CD4-positive, alpha-beta T cell (primary cell): ENCODE results near the gene USP9X. TPM values are rescaled to one million over a fixed set of nuclear protein-coding genes. Genes with fewer than 3 reads are reported as not detected.

Source experiments
- ATAC-seq: fragments of 200-7000 bp; cut with Tn5 transposase; one replicate; pipeline ENCODE4 v1.10.0; 2022; ENCODE audit warnings: mild to moderate bottlenecking; ENCODE audit not compliant: poor library complexity
- CTCF ChIA-PET: fragments of 350-600 bp; sonication (Branson Sonifier 250); formaldehyde crosslinking; loops from one replicate; lab custom pipeline; 2021; ENCODE audit warnings: antibody characterized with exemption, inconsistent platforms; lab: Charles Lee
- POLR2A ChIA-PET: fragments of 350-600 bp; sonication (Branson Sonifier 250); formaldehyde crosslinking; loops from one replicate; lab custom pipeline; 2021; ENCODE audit warnings: antibody characterized with exemption, inconsistent platforms; lab: Charles Lee
- DNase-seq, 14 experiments: peaks; one replicate each; pipeline ENCODE4 v3.0.0-alpha.2; 2013 to 2020; ENCODE audit warnings: mixed read lengths in 2 of 14
- H3K27ac ChIP-seq, 2 donors: one replicate each; pipeline versions ENCODE4 v1.5.1 to v1.7.0; 2013; ENCODE audit warnings: low read length in 2 of 2, low read depth in 1 of 2, mild to moderate bottlenecking in 1 of 2
- H3K27me3 ChIP-seq, 2 experiments: 1 replicate in 1 of 2; 2 replicates in 1 of 2; pipeline versions ENCODE4 v1.6.1 to v1.7.0; 2013; ENCODE audit warnings: low read length in 2 of 2, control low read depth in 1 of 2, mild to moderate bottlenecking in 1 of 2, moderate library complexity in 1 of 2; ENCODE audit not compliant: insufficient read depth in 2 of 2, control insufficient read depth in 1 of 2
- H3K36me3 ChIP-seq: one replicate; pipeline ENCODE4 v1.6.1; 2013; ENCODE audit warnings: low read length, control low read depth; ENCODE audit not compliant: insufficient read depth
- H3K4me1 ChIP-seq: one replicate; pipeline ENCODE4 v1.6.1; 2013; ENCODE audit warnings: low read length, control low read depth; ENCODE audit not compliant: insufficient read depth
- H3K4me3 ChIP-seq: one replicate; pipeline ENCODE4 v1.5.1; 2013; ENCODE audit warnings: mild to moderate bottlenecking, low read length, moderate library complexity
- H3K9me3 ChIP-seq, 2 experiments: 1 replicate in 1 of 2; 2 replicates in 1 of 2; pipeline versions ENCODE4 v1.6.1 to v1.7.0; 2013; ENCODE audit warnings: low read length in 2 of 2, mild to moderate bottlenecking in 2 of 2, control low read depth in 1 of 2, moderate library complexity in 1 of 2; ENCODE audit not compliant: control insufficient read depth in 1 of 2, insufficient read depth in 1 of 2
- H3K27ac Mint-ChIP-seq: one replicate; pipeline ENCODE4 v1.8.0; 2020; ENCODE audit warnings: mixed read lengths
- H3K27me3 Mint-ChIP-seq: one replicate; pipeline ENCODE4 v1.8.0; 2021; ENCODE audit warnings: mixed read lengths
- H3K36me3 Mint-ChIP-seq: one replicate; pipeline ENCODE4 v1.8.0; 2021; ENCODE audit warnings: low read depth, mixed read lengths
- H3K4me1 Mint-ChIP-seq: one replicate; pipeline ENCODE4 v1.8.0; 2021; ENCODE audit warnings: low read depth, mixed read lengths
- H3K4me3 Mint-ChIP-seq: one replicate; pipeline ENCODE4 v1.8.0; 2020; ENCODE audit warnings: mild to moderate bottlenecking, mixed read lengths
- H3K9me3 Mint-ChIP-seq: one replicate; pipeline ENCODE4 v1.8.0; 2020; ENCODE audit warnings: mixed read lengths
- intact Hi-C, 2 experiments: fragments of 100-400 bp; cut with DNase I in 1 of 2; cut with micrococcal nuclease in 1 of 2; formaldehyde crosslinking; loops; one replicate each; pipeline versions ENCODE4 v1.15.1 to v1.9.0; 2023 to 2025; cut with DNase I, micrococcal nuclease
- total RNA-seq, 174 experiments: library from RNA in 2 of 174; stranded (reverse) in 2 of 174; gene quantifications; one replicate each; pipeline ENCODE4 v1.2.3 and lab custom pipeline; 2021 to 2026
- TF ChIP-seq, protein P1 (sequence below): fragments of 200-600 bp; IDR thresholded peaks from one replicate; pipeline ENCODE4 v1.8.0; 2022; ENCODE audit warnings: antibody characterized with exemption, mild to moderate bottlenecking

The USP9X gene
- total RNA-seq, 2 experiments from 2014 or later = 70.4 to 74.8 TPM

DNA sequence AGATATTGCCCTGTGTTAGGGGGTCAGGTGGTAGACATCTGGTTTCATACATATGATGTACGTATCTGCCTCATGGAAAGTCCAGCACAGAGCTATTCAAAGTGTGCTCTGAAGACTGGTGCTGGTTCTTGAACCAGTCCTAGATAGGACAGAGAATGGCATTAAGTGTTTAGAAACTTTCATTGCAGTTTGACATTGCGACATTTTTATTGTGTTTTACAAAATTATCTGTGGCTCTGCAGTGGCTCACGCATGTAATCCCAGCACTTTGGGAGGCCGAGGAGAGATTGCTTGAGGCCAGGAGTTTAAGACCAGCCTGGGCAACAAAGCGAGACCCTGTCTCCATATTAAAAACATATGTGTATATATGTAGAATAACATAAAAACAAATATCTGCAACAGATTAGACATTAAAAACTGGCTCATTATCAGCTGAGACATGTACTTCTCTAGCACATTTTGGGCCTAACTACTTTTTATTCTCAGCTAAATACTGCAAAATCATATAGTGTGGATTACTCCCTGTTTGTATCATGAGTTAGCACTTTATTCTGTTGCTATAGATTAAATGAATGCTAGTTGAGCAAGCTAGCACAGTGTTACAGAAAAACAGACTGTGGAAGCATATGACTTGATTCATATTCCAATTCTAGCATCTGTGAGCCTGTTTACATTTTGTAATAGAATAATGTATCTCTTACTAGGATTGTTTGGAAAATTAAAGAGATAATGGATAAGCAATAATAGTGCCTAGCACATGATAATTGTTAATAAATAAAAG is 57.1 kb downstream of the USP9X start:
- Mint-ChIP-seq H3K4me3 (no peak overlapping the region), H3K9me3 (no peaks in the 10 kb centered on the region), H3K27me3 (no peaks in the 10 kb centered on the region), H3K27ac (no peak overlapping the region), H3K4me1 (peaks cover 5% of the 10 kb centered on the region), H3K36me3 (peaks cover 51% of the 10 kb centered on the region)
- DNase-seq (no peak), ATAC-seq (no peak)
- peaks cover 57% of the 10 kb centered on the region for H3K36me3 ChIP-seq
- TF ChIP-seq, protein P1, sequence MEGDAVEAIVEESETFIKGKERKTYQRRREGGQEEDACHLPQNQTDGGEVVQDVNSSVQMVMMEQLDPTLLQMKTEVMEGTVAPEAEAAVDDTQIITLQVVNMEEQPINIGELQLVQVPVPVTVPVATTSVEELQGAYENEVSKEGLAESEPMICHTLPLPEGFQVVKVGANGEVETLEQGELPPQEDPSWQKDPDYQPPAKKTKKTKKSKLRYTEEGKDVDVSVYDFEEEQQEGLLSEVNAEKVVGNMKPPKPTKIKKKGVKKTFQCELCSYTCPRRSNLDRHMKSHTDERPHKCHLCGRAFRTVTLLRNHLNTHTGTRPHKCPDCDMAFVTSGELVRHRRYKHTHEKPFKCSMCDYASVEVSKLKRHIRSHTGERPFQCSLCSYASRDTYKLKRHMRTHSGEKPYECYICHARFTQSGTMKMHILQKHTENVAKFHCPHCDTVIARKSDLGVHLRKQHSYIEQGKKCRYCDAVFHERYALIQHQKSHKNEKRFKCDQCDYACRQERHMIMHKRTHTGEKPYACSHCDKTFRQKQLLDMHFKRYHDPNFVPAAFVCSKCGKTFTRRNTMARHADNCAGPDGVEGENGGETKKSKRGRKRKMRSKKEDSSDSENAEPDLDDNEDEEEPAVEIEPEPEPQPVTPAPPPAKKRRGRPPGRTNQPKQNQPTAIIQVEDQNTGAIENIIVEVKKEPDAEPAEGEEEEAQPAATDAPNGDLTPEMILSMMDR = no peak
- no peaks in the 10 kb centered on the region for H3K9me3 ChIP-seq
- no peaks in the 10 kb centered on the region for H3K4me1 ChIP-seq
- H3K4me3 ChIP-seq = no peak overlapping the region
- intact Hi-C loops = no loop called here
- H3K27ac ChIP-seq = no peak overlapping the region
- ChIA-PET CTCF (interaction anchor here (1.0 kb wide), 1 partner anchor 27 kb away, joined by 3 read pairs; no protein-coding TSS in a partner anchor), POLR2A (no interaction called here)
- H3K27me3 ChIP-seq = no peaks in the 10 kb centered on the region

DNA sequence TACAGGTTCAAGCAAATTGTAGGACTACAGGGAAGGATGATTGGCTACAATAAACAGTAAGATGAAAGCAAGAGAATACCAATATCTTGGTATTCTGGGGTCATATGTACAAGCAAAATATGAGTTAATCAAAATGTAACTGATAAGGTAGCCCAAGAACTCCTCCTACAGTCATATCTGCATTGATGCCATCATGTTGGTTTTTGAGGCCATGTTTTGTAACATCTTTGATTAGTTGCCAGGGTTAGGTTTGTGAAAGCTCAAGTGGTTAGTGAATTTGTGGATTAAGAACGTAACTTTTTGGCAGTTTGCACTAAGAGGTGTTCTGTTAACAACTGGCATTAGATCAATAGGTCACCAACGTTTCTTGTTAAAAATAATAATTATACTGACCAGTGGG is 59.6 kb downstream of the USP9X start:
- Mint-ChIP-seq H3K27me3 (no peaks in the 10 kb centered on the region), H3K4me1 (peaks cover 5% of the 10 kb centered on the region), H3K4me3 (no peak overlapping the region), H3K27ac (no peak overlapping the region), H3K36me3 (peaks cover 66% of the 10 kb centered on the region), H3K9me3 (no peaks in the 10 kb centered on the region)
- H3K4me3 ChIP-seq = no peak overlapping the region
- TF ChIP-seq, protein P1 = no peak
- H3K27me3 ChIP-seq = no peaks in the 10 kb centered on the region
- no peaks in the 10 kb centered on the region for H3K4me1 ChIP-seq
- no peak for DNase-seq
- CTCF ChIA-PET = no interaction called here
- H3K9me3 ChIP-seq = no peaks in the 10 kb centered on the region
- intact Hi-C loops = no loop called here
- POLR2A ChIA-PET = no interaction called here
- no peak overlapping the region for H3K27ac ChIP-seq
- H3K36me3 ChIP-seq = peaks cover 65% of the 10 kb centered on the region
- no peak for ATAC-seq

DNA sequence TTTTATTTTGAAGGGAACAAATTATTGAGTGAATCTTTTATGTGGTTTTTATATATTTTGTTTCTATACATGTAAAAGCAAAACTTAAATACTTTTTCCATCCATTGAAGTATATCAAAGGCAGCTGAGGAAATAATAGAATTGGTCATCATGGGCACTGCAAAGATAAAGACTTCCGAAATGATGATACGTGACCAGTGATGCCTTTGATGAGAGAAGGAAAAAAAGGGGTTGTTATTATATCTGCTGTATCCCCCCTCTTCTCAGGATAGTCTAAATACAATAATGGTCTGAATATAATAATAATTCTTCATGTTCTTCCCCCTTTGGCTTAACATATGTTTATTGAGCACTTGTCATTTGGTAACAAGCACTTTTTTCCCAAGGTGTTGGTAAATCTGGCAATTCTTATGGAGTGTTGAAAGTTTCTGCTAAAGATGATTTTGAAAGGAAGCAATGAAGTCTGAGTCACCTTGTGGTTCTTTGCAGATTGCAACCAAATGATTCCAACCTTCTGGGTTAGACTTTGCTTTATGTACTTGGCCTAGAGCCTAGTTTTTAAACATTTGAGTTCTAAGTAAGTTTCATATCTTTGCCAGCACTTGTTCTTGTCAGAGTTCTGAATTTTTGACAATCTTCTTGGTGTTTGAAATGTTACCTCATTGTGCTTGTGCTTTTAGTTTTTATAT is 60.8 kb downstream of the USP9X start:
- H3K4me3 ChIP-seq = no peak overlapping the region
- H3K9me3 Mint-ChIP-seq = no peaks in the 10 kb centered on the region
- H3K27ac Mint-ChIP-seq = no peak overlapping the region
- H3K36me3 Mint-ChIP-seq = peaks cover 72% of the 10 kb centered on the region
- no peak for DNase-seq
- H3K36me3 ChIP-seq = peaks cover 63% of the 10 kb centered on the region
- no peaks in the 10 kb centered on the region for H3K27me3 Mint-ChIP-seq
- no peaks in the 10 kb centered on the region for H3K27me3 ChIP-seq
- ATAC-seq = no peak
- ChIA-PET POLR2A (interaction anchor here (0.6 to 0.7 kb wide), 2 partner anchors 34 to 123 kb away, joined by 3 read pairs; no protein-coding TSS in a partner anchor), CTCF (interaction anchor here (1.0 kb wide), 1 partner anchor 129 kb away, joined by 3 read pairs; no protein-coding TSS in a partner anchor)
- no peak overlapping the region for H3K4me3 Mint-ChIP-seq
- H3K27ac ChIP-seq = no peak overlapping the region
- TF ChIP-seq, protein P1 = no peak
- H3K4me1 ChIP-seq = no peaks in the 10 kb centered on the region
- peaks cover 5% of the 10 kb centered on the region for H3K4me1 Mint-ChIP-seq
- H3K9me3 ChIP-seq = no peaks in the 10 kb centered on the region
- intact Hi-C loops = no loop called here
